Bronchial epithelial cell (primary cell): ENCODE data around the gene PLPP4. TPM values are rescaled to one million over a fixed set of nuclear protein-coding genes. Genes with fewer than 3 reads are reported as not detected.

Source experiments
- DNase-seq: peaks from one replicate; pipeline ENCODE4 v3.0.0-alpha.2; 2010; ENCODE audit warnings: low read depth
- FAIRE-seq: peaks from 2 replicates; lab custom pipeline; 2011; peaks lifted over from hg19 to GRCh38; lab: Jason Lieb, UNC
- H3K27me3 ChIP-seq: 2 replicates; pipeline ENCODE4 v1.5.1; 2011; ENCODE audit warnings: low read length; ENCODE audit not compliant: control insufficient read depth, insufficient read depth
- H3K36me3 ChIP-seq: 2 replicates; pipeline ENCODE4 v1.5.1; 2011; ENCODE audit warnings: low read length; ENCODE audit not compliant: control insufficient read depth, insufficient read depth
- H3K4me3 ChIP-seq: 2 replicates; pipeline ENCODE4 v1.5.1; 2011; ENCODE audit warnings: mild to moderate bottlenecking, low read depth, low read length, control low read depth
- total RNA-seq: library from RNA; depleted of rRNA; stranded (reverse); fragments of >200 nt; gene quantifications from 2 replicates; pipeline ENCODE4 v1.2.1, GENCODE V29; 2014
- TF ChIP-seq, protein P1 (sequence below): IDR thresholded peaks from 2 replicates; pipeline ENCODE4 v1.5.1; 2011; ENCODE audit warnings: mild to moderate bottlenecking, moderate library complexity, low read length, control low read depth, inconsistent platforms; ENCODE audit not compliant: insufficient read depth, severe bottlenecking

Gene PLPP4
- total RNA-seq, 1 donor from 2014 or later: 0.26 TPM

DNA sequence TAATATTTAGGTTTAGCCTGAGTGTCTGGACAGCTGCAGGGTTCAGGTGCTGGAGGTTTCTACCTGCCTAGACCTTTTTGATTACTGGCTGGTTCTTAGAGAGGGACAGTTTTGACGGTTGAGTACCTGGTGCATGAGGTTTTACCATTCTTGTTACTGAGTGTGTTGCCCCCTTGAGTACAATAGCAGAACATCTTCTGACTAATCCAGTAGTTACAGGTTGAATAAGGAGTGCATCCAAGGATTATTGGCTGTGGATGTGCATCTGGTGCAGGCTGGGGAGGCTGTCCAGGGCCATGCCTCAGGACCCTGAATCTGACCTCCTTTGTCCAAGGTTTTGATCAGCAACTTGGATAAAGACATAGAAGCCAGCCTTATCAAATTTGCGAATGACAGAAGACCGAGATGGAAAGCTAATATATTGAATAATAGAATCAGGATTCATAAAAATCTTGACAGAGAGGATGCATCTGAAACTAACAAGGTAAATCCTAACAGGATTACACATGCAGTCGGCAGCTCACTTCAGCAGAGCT lies 23.1 kb downstream of the PLPP4 start:
- FAIRE-seq (no peak), DNase-seq (peak; percentile 14)
- H3K4me3 ChIP-seq: no peak overlapping the region
- no peaks in the 10 kb centered on the region for H3K36me3 ChIP-seq
- H3K27me3 ChIP-seq: no peaks in the 10 kb centered on the region
- TF ChIP-seq, protein P1, sequence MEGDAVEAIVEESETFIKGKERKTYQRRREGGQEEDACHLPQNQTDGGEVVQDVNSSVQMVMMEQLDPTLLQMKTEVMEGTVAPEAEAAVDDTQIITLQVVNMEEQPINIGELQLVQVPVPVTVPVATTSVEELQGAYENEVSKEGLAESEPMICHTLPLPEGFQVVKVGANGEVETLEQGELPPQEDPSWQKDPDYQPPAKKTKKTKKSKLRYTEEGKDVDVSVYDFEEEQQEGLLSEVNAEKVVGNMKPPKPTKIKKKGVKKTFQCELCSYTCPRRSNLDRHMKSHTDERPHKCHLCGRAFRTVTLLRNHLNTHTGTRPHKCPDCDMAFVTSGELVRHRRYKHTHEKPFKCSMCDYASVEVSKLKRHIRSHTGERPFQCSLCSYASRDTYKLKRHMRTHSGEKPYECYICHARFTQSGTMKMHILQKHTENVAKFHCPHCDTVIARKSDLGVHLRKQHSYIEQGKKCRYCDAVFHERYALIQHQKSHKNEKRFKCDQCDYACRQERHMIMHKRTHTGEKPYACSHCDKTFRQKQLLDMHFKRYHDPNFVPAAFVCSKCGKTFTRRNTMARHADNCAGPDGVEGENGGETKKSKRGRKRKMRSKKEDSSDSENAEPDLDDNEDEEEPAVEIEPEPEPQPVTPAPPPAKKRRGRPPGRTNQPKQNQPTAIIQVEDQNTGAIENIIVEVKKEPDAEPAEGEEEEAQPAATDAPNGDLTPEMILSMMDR: no peak

DNA sequence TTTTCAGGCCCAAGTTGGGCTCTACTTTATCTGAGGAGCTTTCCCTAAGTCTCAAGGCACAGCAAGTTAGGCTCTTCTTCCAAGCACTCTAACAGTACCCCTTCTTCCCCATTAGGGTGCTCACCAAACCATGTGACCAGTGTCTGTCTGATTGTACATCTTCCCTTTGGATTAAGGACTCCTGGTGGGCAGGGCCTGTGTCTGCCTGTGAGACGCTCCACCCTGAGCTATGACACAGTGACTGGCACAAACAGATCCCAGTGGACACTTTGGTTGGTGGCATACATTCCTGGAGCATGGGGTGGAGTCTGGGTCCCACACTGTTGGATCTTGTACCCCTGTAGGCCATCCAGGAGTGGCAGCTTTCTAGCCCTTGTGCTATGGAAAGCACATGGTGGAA lies 23.8 kb downstream of the PLPP4 start:
- DNase-seq (no peak), FAIRE-seq (peak; percentile 7)
- Histone ChIP-seq H3K36me3 (no peaks in the 10 kb centered on the region), H3K27me3 (no peaks in the 10 kb centered on the region), H3K4me3 (no peak overlapping the region)
- TF ChIP-seq, protein P1: no peak

DNA sequence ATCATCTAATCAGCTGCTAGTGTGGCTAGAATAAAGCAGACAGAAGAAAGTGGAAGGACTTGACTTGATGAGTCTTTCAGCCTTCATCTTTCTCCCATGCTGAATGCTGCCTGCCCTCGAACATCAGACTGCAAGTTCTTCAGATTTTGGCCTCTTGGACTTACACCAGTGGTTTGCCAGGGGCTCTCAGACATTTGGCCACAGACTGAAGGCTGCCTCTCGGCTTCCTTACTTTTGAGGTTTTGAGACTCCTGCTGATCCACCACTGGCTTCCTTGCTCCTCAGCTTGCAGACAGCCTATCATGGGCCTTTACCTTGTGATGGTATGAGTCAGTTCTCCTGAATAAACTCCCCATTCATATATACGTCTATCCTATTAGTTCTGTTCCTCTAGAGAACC lies 26.0 kb downstream of the PLPP4 start:
- TF ChIP-seq, protein P1: no peak
- no peaks in the 10 kb centered on the region for H3K27me3 ChIP-seq
- no peak for FAIRE-seq

DNA sequence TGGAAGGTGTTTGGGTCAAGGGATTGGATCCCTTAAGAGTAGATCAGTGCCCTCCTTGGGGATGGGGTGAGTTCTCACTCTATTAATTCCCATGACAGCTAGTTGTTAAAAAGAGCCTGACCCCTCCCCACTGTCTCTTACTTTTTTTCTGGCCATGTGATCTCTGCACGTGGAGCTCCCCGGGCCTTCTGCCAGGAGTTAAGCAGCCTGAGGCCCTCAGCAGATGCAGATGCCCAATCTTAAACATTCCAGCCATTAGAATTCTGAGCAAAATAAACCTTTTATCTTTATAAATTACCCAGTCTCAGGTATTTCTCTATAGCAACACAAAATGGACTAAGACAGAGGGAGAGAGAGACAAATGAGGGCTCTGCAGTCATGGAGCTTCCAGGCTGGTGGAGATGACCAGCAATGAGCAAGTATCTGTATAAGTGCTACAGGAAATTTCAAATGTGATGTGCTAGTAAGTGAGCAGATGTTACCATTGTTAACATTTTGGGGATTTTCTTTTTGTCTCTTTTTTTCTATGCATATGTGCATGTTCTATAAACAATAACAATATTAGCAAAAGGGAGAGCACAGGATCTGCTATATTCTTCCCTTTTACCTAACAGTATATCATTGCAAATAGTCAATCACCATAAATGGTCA lies 26.7 kb downstream of the PLPP4 start:
- no peaks in the 10 kb centered on the region for H3K27me3 ChIP-seq
- H3K36me3 ChIP-seq: no peaks in the 10 kb centered on the region
- DNase-seq (no peak), FAIRE-seq (no peak)
- TF ChIP-seq, protein P1: no peak
- H3K4me3 ChIP-seq: no peak overlapping the region

More for the DNA sequence above, 26.0 kb downstream of the PLPP4 start:
- Histone ChIP-seq H3K36me3 (no peaks in the 10 kb centered on the region), H3K4me3 (no peak overlapping the region)
- no peak for DNase-seq

DNA sequence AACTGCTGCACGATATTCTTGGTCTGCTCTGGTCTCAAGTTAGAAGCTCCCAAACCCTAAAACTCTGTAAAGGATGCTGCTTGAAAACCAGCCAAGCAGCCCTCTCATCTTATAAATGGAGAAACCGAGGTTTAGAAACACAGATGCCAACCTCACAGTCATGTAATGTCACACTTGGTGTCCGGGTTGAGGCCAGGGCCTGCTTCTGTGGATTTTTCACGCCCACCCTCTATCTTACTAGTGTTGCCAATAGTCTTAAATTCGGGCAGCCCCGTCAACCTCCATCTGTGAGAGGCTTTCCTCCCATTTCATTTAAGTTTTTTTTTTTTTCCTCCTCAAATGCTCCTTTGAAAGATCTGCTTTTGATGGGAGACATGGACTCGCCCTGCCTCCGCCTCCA lies 28.9 kb downstream of the PLPP4 start:
- no peak for DNase-seq
- no peak for FAIRE-seq
- H3K4me3 ChIP-seq: no peak overlapping the region
- no peaks in the 10 kb centered on the region for H3K36me3 ChIP-seq
- TF ChIP-seq, protein P1: no peak
- H3K27me3 ChIP-seq: no peaks in the 10 kb centered on the region
